HS-5 (cell line): ENCODE measurements around the gene CD40.

Experiments used
- DNase-seq: peaks from one replicate; pipeline ENCODE4 v3.0.0-alpha.2; 2012; ENCODE audit warnings: low read depth

Gene CD40

DNA sequence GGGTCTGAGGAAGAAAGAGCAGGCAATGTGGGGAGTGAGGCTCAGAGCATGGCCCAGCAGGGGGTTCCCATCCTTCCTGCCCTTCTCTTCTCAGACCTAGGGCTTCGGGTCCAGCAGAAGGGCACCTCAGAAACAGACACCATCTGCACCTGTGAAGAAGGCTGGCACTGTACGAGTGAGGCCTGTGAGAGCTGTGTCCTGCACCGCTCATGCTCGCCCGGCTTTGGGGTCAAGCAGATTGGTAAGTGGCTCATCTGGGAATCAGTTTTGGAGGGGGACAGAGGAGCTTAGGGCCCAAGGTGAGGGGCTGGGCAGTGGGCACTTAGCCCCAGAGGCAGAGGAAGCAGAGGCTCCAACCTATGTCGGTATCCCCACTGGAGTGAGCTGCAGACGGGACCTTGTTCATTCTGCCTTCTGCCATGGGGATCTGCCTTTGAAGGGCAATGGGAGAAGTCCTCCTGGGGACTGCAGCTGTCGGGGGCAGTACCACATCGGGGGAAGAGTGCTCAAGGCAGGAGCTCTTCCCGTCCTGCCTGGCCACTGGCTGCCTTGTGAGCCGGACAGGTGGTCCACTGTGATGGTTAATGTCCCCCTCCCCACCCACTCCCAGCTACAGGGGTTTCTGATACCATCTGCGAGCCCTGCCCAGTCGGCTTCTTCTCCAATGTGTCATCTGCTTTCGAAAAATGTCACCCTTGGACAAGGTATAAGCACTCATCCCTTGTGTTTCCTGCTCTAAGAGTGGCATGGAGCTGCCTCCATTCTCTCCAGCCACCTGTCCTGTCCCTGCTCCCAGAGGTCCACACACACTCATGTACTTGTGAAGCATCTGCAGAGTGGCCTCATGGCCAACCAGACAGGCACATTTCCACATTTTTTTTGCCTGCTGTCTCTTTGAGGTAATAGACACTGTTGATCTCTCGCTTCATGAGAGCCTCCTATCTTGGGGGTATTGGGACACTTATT, 4.7 kb downstream of the CD40 start:
- DNase-seq, result no peak

DNA sequence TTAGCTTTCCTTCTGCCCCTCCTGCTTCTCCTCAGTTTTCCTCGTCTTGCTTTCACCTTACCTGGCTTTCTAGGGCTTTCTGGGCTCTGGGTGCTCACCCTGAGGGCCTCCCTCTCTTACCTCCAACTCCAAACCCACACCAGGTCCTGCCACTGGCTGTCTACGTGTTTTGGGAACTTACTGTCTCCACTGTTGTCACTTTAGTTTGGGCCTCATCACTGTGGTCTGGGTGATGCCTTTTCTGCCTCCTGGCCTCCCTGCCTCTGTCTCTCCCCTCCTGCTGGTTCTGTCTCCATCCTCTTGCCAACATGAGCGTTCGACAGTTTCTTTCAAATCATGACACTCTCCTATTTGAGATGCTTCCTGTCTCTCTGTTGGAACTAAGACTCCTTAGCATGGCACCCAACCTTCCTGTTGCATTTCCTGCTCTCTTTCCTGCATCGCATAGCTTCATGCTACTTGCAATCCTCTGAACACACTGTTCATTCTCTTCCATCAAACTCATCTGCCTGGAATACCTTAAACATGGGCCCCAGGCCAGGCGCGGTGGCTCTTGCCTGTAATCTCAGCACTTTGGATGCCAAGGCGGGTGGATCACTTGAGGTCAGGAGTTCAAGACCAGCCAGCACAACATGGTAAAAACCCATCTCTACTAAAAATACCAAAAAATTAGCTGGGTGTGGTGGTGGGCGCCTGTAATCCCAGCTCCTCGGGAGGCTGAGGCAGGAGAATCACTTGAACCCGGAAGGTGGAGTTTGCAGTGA, 5.5 kb downstream of the CD40 start:
- no peak for DNase-seq

DNA sequence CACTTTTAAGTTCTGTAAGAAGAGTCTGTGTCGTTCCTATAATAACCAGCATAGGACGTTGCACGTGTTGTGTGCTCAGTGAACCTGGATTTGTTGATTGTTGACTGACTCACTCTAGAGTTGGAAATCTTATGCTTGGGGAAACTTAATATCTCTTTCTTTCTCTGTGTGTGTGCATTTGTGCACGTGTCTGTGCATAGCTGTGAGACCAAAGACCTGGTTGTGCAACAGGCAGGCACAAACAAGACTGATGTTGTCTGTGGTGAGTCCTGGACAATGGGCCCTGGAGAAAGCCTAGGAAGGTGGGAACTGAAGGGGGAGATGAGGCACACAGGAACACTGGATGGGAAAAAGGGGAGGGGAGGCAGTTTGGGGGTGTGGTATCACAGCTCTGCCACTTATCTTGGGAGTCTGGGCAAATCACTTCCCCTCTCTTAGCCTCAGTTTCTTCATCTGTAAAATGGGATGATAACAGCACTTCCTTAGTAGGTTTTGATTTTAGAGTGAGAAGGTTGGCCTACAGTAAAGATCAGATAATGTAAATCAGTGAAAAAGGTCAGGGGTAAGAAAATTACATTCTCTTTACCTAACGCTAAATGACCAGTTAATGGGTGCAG, 8.4 kb downstream of the CD40 start:
- no peak for DNase-seq

DNA sequence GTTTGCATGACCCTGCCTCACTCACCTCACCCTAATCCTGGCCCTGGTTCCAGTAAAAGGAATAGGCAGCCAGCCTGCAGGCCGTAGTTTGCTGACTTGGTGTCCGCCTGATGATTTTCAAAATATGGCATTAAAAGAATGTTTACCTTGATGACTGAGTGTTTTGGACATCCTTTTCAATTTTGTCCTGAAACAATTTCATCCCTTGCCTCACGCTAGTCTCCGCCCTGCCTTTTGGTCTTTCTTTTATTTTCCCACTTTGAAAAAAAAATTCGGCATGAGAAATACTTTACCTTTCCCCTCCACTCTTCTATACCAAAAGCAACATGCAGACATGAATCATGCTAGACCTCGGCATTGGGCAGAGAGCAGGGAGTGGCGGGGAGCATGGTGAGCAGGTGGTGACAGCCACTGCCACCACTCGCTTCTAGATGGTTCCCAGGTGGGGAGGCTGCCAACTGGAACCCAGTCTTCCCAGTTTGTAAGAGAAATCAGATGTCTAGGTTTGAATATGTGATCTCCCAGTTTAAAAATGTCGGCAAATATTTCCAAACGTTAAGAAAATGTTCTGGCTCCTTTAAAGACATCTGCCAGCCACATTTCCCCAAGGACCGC, 9.4 kb downstream of the CD40 start:
- no peak for DNase-seq

DNA sequence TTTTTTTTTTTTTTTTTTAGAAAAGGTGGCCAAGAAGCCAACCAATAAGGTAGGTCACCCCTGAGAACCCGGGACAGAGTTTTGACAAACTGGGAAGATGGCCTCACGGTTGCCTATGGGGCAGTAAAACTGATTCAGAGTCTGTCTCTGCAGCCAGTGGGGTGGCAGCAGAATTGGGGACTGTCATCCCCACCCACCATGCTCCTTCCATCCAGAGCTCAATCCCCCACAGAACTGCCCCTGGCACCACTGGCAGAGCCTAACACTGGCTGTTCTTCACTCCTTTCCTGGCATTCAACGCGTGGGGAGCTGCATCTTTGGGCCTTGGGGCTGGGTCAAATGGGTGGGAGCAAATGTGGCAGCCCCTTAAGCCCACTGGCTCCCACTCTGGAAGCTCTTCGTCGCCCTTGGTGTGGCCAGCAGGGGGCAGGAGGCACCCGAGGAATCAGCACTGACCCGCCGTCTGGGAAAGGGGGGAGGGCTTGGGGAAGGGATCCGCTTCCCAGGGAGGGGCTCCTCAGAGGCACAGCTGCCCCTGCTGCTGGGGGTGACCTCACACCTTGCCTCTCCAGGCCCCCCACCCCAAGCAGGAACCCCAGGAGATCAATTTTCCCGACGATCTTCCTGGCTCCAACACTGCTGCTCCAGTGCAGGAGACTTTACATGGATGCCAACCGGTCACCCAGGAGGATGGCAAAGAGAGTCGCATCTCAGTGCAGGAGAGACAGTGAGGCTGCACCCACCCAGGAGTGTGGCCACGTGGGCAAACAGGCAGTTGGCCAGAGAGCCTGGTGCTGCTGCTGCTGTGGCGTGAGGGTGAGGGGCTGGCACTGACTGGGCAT, 10.4 kb downstream of the CD40 start:
- no peak for DNase-seq

GRCh38 chr20:46129955-46130481, 11.9 kb downstream of the CD40 start:
- DNase-seq, result no peak

DNA sequence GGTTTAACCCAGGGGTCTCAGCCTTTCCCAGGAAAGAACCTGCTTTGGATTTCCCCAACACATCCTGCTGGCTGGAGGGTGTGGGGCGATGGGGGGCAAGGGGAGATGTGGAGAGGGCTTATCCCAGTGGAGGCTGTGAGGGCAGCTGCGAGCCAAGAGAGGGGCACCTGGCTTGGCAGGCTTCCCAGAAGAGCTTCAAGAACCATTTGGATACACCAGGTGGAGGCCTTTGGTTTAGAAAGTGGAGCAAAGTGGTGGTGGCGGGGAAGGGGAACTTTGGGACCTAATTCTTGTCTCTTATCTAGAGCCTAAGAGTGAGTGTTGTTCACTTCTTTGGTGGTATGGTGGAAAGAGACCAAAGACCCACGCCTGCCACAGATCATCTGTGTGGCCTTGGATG, 12.4 kb downstream of the CD40 start:
- no peak for DNase-seq

DNA sequence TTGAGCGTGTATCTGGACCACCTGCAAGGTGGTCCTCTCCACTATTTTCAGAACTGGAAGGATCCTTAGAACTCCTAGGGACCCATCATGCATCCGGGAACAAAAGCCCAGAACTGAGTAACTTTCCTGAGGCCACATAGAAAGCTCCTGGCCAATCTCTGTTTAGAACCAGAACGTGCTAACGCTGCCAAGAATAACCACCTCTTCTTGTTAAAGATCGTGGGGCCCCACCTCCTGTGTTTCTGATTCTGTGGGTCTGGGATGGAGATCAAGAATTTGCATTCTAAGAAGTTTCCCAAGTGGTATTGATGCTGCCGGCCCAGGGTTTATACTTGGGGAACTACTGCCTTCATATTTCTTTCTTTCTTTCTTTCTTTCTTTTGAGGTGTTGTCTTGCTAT, 13.3 kb downstream of the CD40 start:
- DNase-seq, result no peak

GRCh38 chr20:46132705-46133120, 14.6 kb downstream of the CD40 start:
- DNase-seq, result no peak

DNA sequence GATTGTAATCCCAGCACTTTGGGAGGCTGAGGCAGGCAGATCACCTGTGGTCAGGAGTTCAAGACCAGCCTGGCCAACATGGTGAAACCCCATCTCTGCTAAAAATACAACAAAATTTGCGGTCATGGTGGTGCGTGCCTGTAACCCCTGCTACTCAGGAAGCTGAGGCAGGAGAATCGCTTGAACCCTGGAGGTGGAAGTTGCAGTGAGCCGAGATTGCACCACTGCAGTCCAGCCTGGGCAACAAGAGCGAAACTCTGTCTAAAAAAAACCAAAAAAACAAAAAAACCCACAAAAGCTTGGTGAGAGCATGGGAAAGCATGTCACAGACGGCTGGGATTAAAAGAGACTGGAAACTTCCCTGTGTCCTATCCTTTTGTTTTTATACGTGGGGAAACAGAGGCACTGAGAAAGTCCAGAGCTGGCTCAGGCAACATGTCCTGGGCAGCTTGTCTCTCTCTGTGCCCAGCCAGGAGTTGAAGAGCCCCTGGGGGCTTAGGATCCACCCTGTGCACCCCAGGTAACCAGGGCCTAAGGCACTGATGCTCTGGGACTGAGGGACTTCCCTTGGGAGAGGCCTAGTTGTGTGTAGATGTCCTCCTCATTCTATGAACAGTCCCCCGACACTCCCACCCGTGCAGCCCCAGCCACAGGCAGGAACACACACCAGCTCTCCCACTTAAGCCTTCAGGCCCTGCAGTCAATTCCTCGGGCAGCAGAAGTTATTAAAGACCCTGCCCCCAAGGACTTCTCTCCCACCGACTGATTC, 16.0 kb downstream of the CD40 start:
- DNase-seq, result no peak

DNA sequence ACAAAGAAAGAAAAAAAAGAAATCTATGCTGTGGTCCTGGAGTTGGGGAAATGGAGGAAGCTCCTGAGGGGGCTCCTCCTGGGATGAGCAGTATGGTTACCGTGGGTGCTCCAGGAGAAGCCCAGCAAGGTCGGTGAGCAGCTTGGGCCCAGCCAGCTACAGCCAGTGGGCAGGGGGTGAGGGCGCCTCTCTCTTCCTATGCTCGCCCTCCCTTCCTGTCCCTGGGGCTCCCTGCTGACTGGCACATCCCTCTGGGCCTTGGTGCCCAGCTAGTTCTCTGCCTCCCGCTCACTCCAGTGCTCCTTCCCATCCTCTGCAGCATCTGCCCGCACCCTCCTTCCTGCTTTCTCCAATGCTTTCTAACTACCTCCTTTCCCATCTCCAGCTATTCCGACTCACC, 16.6 kb downstream of the CD40 start:
- DNase-seq, result no peak

DNA sequence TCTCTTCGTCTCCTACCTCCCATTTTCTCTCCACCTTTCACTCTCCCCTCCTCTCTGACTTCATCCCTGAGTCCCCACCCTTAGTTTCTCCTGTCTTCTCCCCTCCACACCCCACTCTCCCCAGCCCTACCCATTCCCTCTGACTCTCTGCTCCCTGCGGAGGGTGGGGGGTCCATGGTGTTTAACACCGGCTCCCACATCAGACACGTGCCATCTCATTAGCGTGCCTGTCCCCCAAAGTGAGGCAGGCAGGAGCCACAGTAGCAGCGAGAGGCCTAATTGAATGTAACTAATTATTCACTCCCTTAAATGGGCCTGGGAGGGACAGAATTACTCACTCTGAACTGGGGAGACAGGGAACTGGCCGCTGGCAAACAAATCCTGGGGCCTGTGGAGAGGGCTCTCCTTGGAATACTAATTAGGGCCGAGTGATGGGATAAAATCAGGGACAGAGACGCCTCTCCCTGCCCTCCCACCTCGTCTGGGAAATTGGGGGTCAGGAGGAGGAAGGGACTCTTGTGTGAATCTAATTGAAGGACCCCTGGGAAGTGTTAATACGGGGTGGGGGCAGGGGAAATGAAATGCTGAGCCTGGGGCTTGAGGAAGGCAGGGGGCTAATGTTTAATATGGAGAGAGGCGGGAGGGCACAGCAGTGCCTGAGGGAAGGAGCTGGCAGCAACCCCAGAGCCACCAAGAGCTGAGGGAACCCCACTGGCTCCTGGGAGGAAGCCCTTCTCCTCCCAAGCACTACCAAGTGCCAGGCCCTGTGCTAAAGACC, 17.9 kb downstream of the CD40 start:
- DNase-seq, result no peak

GRCh38 chr20:46137816-46138215, 19.7 kb downstream of the CD40 start:
- no peak for DNase-seq

- no peak for DNase-seq
Observed at GRCh38 chr20:46139266-46139889, 21.3 kb downstream of the CD40 start.

GRCh38 chr20:46139908-46140482, 21.9 kb downstream of the CD40 start:
- DNase-seq, result no peak

DNA sequence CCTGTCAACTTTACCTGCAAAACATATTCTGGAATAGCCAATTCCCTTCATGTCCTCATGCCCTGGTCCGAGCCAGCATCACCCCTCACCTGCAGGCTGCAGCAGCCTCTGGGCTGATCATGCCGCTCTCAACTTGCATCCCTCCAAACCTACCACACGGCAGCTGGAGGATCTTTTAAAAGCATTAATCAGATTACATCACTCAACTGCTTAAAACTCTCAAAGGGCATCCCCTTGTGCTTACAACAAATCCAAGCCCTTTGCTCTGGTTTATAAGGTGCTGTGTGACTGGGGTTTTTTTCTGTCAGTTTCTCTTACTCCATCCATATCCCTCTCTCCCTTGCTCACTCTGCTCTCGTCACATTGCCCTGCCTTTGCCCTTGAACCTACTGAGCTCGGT, 24.0 kb downstream of the CD40 start:
- DNase-seq, result no peak

DNA sequence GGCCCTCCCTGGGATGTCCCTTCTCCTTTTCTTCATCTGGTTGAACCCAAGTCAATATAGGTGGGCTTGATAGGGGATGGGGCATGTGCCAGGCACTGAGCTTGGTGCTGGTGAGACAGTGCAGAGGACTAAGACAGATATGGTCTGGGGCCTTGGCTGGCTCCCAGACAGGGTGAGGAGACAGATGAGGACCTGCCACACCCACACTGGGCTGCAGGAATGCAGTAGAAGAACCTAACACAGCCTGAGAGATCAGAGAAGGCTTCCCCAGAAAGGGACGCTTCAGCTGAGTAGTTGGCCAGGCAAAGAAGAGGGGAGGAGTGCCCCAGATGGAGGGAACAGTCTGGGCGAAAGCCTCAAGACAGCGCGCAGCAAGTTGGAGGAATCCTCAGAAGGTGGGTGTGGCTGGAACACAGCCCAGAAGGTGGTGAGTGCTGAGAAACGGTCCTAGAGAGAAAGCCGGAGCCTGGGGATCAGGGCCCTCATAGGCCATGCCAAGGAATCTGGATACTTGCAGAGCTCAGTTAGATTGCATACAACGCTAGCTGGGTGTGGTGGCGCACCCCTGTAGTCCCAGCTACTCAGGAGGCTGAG, 26.4 kb downstream of the CD40 start:
- no peak for DNase-seq

DNA sequence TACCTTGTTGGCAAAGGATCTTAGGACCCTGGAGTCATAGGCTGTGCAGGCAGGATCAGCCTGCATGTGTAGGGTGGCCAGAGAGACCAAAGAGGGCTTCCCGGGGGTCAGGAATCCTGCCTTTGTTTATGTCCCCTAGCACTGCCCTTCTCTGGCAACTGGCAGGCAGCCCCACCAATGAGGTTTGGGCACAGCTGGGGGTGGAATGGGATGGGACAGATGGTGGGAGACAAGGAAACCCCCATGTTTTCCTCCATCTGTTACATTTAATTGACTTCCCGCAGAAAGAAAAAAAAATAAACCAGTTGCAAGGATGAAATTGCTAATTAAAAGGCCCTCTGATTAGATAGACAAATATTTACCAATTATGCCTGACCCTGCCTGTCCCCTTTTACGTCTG, 27.6 kb downstream of the CD40 start:
- DNase-seq, result no peak
